Retina (tissue), 1 donor: Measurements from ENCODE around the gene C4orf54.

Source experiments
- DNase-seq: peaks from one replicate; pipeline ENCODE4 v3.0.0-alpha.2; 2016

Gene C4orf54

DNA sequence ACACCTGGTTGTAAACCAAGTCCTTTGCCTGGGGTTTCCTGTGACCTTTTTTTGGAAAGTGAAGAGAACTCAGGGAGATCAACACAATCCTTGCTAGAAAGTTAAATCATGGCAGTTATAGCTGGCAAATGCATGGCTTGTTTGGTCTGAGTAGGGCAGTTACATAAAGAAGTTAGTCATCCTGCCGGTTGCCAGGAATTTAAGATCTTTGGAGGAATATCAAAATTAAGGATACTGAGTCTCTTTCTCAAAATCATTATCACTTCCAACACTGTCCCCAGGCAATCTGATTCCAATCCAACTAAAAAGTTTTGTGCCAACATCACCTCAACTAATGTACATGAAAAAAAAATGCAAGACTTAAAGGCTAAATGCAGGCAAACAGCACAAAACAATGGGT lies 40.3 kb downstream of the C4orf54 start:
- no peak for DNase-seq

DNA sequence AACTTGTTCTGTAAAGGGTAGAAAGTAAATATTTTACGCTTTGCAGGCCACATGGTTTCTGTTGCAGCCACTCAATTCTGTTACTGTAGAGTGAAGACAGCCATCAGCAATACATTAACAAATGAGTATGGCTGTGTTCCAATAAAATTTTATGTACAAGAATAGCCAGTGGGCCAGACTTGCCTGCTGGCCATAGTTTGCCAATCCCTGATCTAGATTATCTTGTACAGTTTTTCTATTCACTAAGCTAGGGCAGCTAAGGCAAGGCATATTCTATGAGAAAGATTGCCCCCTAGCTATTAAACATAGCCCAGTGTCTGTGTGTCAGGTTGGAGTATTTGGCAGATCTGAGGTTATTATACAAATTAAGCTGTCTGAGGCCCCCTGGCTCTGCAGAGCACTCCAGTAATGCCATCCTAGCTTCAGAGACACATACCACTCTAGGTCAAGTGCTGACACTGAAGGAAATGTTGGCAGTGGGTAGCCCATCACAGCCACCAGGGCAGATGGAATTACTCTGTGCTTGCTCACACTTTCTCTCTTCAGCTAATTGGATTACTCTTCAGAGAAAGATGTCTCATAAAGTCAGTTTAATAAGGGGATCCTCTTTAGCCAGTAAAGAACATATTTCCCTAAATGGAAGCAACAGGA lies 42.3 kb downstream of the C4orf54 start:
- no peak for DNase-seq

DNA sequence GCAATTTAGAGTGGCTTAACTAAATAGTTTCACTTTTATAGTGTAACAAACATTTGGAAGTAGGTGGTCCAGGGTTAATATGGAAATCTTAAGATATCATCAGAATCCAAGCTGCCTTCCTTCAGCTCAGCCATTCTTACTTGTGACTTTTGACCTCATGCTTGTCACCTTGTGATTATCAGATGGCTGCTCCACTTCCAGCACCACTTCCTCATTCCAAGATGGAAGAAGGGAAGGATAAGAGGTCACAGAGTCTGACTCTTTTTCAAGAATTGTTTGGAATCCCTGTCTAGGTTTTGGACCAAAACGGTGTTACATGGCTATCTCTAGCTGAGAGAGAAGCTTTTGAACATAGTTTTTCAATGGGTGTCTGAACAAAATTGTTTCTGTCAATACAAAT lies 43.1 kb downstream of the C4orf54 start:
- no peak for DNase-seq

DNA sequence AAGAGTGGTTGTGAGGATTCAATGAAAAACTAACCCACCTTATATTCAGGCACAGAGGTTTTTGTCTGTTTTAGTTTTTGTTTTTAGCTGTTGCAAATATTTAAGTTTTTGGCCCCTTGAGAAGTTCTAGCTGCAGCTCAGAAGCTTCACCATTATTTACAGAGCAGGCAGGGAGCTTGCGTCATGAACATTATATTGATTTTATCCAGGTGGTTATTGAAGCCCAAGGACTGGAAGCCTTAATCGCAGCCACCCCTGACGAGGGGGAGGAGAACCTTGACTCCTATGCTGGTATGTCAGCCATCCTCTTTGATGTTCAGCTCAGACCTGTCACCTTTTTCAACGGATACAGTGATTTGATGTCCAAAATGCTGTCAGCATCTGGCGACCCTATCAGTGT lies 44.9 kb downstream of the C4orf54 start:
- no peak for DNase-seq

DNA sequence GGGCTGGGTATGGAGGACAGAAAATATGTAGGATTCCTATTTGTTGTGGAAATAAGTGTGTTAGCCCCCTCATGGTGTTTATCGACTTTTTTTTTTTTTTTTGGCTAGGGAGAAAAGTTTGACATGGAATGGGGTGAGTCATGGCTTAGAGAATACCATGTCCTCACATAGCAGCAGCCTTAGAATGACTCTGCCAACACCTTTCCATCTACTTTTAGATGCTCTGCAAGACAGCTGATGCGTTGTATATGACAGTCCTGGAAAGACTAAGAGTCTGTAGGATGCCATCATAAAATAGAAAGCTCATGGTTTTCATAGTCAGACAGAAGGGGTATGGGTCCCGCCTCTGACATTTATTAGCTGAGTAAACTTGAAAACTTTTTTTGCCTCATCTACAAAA lies 45.3 kb downstream of the C4orf54 start:
- no peak for DNase-seq

DNA sequence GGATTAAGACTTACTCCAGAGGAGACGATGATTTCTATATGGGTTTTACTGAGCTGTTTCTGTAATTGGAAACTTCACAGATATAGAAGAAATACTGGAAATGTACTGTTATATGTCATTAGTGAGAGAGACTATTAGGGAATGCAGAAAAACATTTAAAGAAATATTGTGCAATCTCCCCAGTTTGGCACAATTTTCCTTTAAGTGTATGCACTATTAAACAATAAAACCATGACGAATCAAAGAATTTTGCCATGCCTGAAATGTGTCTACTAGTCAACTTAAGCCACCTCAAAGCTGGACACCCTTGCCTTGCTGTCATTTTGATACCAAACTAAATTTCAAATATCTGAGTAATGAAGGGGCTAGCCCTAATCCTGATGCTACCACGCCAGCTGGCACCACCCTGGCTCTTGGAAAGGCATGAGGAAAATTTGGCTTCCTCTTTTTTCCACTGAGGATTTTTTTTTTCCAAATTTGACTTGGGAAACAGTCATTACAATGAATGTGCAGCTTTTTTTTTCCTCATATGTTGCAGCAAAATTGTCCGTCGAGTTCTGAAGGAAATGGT lies 46.9 kb downstream of the C4orf54 start:
- no peak for DNase-seq

DNA sequence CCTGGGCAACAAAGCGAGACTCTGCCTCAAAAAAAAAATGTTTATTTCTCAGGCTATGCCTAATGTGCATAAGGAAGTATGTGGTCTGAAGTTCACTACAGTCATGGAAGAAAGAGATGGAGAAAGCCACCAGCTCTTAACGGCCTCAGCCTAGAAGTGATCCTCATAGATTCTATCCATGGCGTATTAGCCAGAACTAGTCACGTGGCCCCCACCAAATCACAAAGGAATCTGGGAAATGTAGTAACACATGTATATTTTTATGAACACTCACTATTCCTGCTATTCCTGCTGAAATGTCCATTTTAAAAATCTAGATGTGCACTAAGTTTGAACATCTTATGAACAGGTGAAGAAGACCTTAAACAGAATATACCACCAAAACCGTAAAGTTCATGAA lies 49.2 kb downstream of the C4orf54 start:
- no peak for DNase-seq
